OCI-LY1 (cell line): ENCODE data around the gene PDE4D.

ENCODE experiments used
- H2AFZ ChIP-seq: fragments of 200-600 bp; sonication (generic), shearing (Covaris generic); 2 replicates; pipeline ENCODE4 v1.6.0; 2014; ENCODE audit warnings: antibody characterized with exemption, mild to moderate bottlenecking, low read length
- H3F3A ChIP-seq: fragments of 200-600 bp; sonication (generic), shearing (Covaris generic); 2 replicates; pipeline ENCODE4 v1.6.0; 2014; ENCODE audit warnings: mild to moderate bottlenecking, antibody characterized with exemption, low read length, moderate library complexity; ENCODE audit not compliant: insufficient read depth
- H3K27ac ChIP-seq: fragments of 200-600 bp; sonication (generic); 2 replicates; pipeline ENCODE4 v1.5.1; 2014; ENCODE audit warnings: low read length, mixed run types, mild to moderate bottlenecking, low read depth; ENCODE audit not compliant: poor library complexity, severe bottlenecking
- H3K27me3 ChIP-seq: fragments of 200-600 bp; sonication (generic); 2 replicates; pipeline ENCODE4 v1.6.0; 2014; ENCODE audit warnings: antibody characterized with exemption, mild to moderate bottlenecking, low read length, moderate library complexity; ENCODE audit not compliant: insufficient read depth
- H3K36me3 ChIP-seq: fragments of 200-600 bp; sonication (generic); 2 replicates; pipeline ENCODE4 v1.6.1; 2014; ENCODE audit warnings: mild to moderate bottlenecking, antibody characterized with exemption, low read length, moderate library complexity, mixed read lengths; ENCODE audit not compliant: insufficient read depth
- H3K4me1 ChIP-seq: fragments of 200-600 bp; sonication (generic); 2 replicates; pipeline ENCODE4 v1.5.1; 2014; ENCODE audit warnings: mild to moderate bottlenecking, low read length, moderate library complexity; ENCODE audit not compliant: insufficient read depth, severe bottlenecking
- H3K4me2 ChIP-seq: fragments of 200-600 bp; sonication (generic), shearing (Covaris generic); 2 replicates; pipeline ENCODE4 v1.6.1; 2014; ENCODE audit warnings: low read length
- H3K4me3 ChIP-seq: fragments of 200-600 bp; sonication (generic); 2 replicates; pipeline ENCODE4 v1.5.1; 2014; ENCODE audit warnings: low read length, low read depth, mild to moderate bottlenecking, mixed read lengths; ENCODE audit not compliant: poor library complexity, severe bottlenecking
- H3K79me2 ChIP-seq: fragments of 200-600 bp; shearing (Covaris generic); 2 replicates; pipeline ENCODE4 v1.6.1; 2016; ENCODE audit warnings: mixed run types, low read length, mixed read lengths; ENCODE audit not compliant: insufficient read depth
- H3K9ac ChIP-seq: fragments of 200-600 bp; sonication (generic), shearing (Covaris generic); 2 replicates; pipeline ENCODE4 v1.6.1; 2014; ENCODE audit warnings: mild to moderate bottlenecking, low read length, mixed read lengths
- H3K9me2 ChIP-seq: fragments of 200-600 bp; sonication (generic), shearing (Covaris generic); 2 replicates; pipeline ENCODE4 v1.6.1; 2014; ENCODE audit warnings: low read depth, mild to moderate bottlenecking, low read length, mixed read lengths
- H3K9me3 ChIP-seq: fragments of 200-600 bp; shearing (Covaris generic); 2 replicates; pipeline ENCODE4 v1.6.1; 2014; ENCODE audit warnings: low read length, mixed read lengths
- H4K20me1 ChIP-seq: fragments of 200-600 bp; sonication (generic), shearing (Covaris generic); 2 replicates; pipeline ENCODE4 v1.6.0; 2016; ENCODE audit warnings: mild to moderate bottlenecking, low read length; ENCODE audit not compliant: insufficient read depth
- CTCF ChIP-seq: fragments of 200-600 bp; sonication (generic), shearing (Covaris generic); IDR thresholded peaks from 2 replicates; pipeline ENCODE4 v1.5.1; 2017; ENCODE audit warnings: mild to moderate bottlenecking, antibody characterized with exemption, low read length, moderate library complexity, mixed read lengths
- EZH2 ChIP-seq: fragments of 200-600 bp; sonication (generic), shearing (Covaris generic); IDR thresholded peaks from 2 replicates; pipeline ENCODE4 v1.8.0; 2017; ENCODE audit warnings: borderline replicate concordance, mixed run types, mild to moderate bottlenecking, antibody characterized with exemption, low read length, moderate library complexity, mixed read lengths

The PDE4D gene

GRCh38 chr5:59917121-59917520 lies 23.6 kb upstream of the PDE4D start:
- Histone ChIP-seq H3K9me3 (no peaks in the 10 kb centered on the region), H3K27me3 (no peaks in the 10 kb centered on the region), H3K79me2 (no peaks in the 10 kb centered on the region), H3K9ac (no peak overlapping the region), H3K4me1 (no peaks in the 10 kb centered on the region), H2AFZ (no peak overlapping the region), H3K9me2 (no peaks in the 10 kb centered on the region), H3K36me3 (no peaks in the 10 kb centered on the region), H3K4me2 (no peak overlapping the region), H4K20me1 (no peaks in the 10 kb centered on the region), H3K4me3 (no peak overlapping the region), H3K27ac (no peak overlapping the region), H3F3A (no peaks in the 10 kb centered on the region)
- no peak for TF ChIP-seq CTCF
- TF ChIP-seq EZH2, result no peak

DNA sequence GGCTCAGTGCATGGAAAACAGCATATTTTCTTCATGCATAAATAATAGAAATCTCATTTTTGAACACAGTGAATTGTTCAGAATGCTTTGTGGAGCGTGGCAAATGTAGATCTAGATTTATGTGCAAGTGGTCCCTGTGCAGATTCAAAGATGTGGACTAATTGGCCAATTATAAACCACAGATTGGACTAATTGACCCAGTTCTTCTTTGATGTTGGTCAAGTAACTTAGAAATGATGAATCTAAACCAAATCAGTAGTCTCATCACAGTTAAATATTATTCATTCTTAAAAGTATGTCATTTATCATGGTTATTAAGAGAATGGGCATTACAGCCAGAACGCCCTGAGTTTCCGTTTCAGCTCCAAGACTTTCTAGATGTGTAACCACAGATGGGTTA lies 11.7 kb upstream of the PDE4D start:
- Histone ChIP-seq H3K27ac (no peak overlapping the region), H3K4me1 (no peaks in the 10 kb centered on the region), H3K4me3 (no peak overlapping the region), H3K9ac (no peak overlapping the region), H3K9me3 (no peaks in the 10 kb centered on the region), H3F3A (no peaks in the 10 kb centered on the region), H3K79me2 (no peaks in the 10 kb centered on the region), H2AFZ (no peak overlapping the region), H3K9me2 (no peaks in the 10 kb centered on the region), H4K20me1 (no peaks in the 10 kb centered on the region), H3K36me3 (no peaks in the 10 kb centered on the region), H3K4me2 (no peak overlapping the region), H3K27me3 (no peaks in the 10 kb centered on the region)
- TF ChIP-seq CTCF, result no peak
- TF ChIP-seq EZH2, result no peak

GRCh38 chr5:59897075-59897474 lies 3.5 kb upstream of the PDE4D start:
- Histone ChIP-seq H3K27ac (no peak overlapping the region), H3F3A (no peaks in the 10 kb centered on the region), H3K79me2 (no peaks in the 10 kb centered on the region), H3K4me1 (no peaks in the 10 kb centered on the region), H3K4me2 (no peak overlapping the region), H3K9ac (no peak overlapping the region), H3K9me2 (no peaks in the 10 kb centered on the region), H4K20me1 (no peaks in the 10 kb centered on the region), H3K9me3 (no peaks in the 10 kb centered on the region), H2AFZ (no peak overlapping the region), H3K27me3 (no peaks in the 10 kb centered on the region), H3K4me3 (no peak overlapping the region), H3K36me3 (no peaks in the 10 kb centered on the region)
- TF ChIP-seq CTCF, result no peak
- no peak for TF ChIP-seq EZH2
